ENCODE results near the gene RPS6KA3. TPM values are rescaled to one million over a fixed set of nuclear protein-coding genes. Genes with fewer than 3 reads are reported as not detected.

Gene RPS6KA3
- total RNA-seq, 1 donor from 2014 or later = 33.6 TPM

DNA sequence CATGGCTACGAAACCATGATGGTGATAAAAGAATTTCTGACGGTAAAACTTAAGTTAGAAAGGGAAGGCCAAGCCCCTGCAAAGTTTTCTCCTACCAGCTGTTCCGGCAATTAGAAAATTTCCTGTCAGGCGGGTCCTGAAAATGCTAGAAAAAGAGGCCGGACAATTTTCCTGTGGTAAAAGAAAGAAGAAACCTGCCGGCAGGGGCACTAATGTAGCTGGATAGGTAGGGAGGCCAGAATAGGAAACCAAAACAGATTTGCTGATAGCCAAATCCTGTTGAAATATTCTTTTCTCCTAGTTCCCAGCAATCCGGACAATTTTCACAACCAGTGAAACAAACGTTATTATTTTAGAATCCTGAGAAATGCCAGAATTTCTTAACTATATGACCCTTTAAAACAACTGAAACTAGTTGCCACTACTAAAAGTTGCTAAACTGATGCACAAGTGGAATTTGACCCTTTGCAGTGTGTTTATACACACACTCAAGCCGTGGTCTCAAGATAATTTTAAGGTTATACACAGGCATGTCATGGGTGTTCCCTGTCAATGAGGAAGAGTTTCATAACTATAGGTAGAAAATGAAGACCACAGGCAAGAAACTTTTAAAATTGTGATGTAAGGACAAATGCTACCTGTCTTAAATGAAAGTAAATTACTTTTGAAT, 47.7 kb downstream of the RPS6KA3 start:
- no peaks in the 10 kb centered on the region for H3K36me3 ChIP-seq
- TF ChIP-seq, protein P1, sequence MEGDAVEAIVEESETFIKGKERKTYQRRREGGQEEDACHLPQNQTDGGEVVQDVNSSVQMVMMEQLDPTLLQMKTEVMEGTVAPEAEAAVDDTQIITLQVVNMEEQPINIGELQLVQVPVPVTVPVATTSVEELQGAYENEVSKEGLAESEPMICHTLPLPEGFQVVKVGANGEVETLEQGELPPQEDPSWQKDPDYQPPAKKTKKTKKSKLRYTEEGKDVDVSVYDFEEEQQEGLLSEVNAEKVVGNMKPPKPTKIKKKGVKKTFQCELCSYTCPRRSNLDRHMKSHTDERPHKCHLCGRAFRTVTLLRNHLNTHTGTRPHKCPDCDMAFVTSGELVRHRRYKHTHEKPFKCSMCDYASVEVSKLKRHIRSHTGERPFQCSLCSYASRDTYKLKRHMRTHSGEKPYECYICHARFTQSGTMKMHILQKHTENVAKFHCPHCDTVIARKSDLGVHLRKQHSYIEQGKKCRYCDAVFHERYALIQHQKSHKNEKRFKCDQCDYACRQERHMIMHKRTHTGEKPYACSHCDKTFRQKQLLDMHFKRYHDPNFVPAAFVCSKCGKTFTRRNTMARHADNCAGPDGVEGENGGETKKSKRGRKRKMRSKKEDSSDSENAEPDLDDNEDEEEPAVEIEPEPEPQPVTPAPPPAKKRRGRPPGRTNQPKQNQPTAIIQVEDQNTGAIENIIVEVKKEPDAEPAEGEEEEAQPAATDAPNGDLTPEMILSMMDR (IDR thresholded peaks at IDR 0.05; ENCODE audit: borderline replicate concordance) = peak; percentile 29
- intact Hi-C loops (cut with micrococcal nuclease) = loop anchor here (10.0 kb wide), 1 partner anchor 46 kb away; the partner anchor contains the start of gene RPS6KA3
- no peak for DNase-seq
- H3K4me3 ChIP-seq = peak overlapping the region; percentile 57
- H3K4me1 ChIP-seq = peaks cover 33% of the 10 kb centered on the region
- H3K9me3 ChIP-seq (replicated peaks) = no peaks in the 10 kb centered on the region
- peak overlapping the region; percentile 76 for H3K27ac ChIP-seq (replicated peaks)
- no peaks in the 10 kb centered on the region for H3K27me3 ChIP-seq (ENCODE audit: low read depth)

DNA sequence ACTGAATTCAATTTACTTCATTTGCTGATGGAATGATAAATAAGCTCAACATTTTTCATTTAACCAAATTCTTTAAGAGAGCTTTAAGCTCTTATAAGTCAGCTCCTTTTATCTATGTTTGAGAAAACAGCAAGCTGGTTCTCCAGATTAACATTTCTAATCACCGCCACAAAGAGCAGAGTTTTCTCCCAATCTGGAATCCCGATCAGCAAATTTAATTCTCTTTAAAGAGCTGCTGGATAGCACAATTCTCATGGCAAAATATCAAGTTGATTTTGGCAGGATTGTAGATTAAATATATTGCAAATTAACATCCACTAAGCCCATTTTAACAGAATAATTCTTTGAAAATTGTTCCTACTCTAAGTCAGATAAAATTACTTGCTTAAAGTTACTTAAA, 48.8 kb downstream of the RPS6KA3 start:
- H3K4me3 ChIP-seq = peak overlapping the region; percentile 57
- no peaks in the 10 kb centered on the region for H3K9me3 ChIP-seq (replicated peaks)
- intact Hi-C loops (cut with micrococcal nuclease) = loop anchor here (10.0 kb wide), 1 partner anchor 47 kb away; the partner anchor contains the start of gene RPS6KA3
- DNase-seq = no peak
- no peaks in the 10 kb centered on the region for H3K27me3 ChIP-seq (ENCODE audit: low read depth)
- H3K27ac ChIP-seq (replicated peaks) = peak overlapping the region; percentile 76
- H3K4me1 ChIP-seq = peaks cover 33% of the 10 kb centered on the region
- H3K36me3 ChIP-seq = no peaks in the 10 kb centered on the region
- TF ChIP-seq, protein P1 (IDR thresholded peaks at IDR 0.05; ENCODE audit: borderline replicate concordance) = no peak

DNA sequence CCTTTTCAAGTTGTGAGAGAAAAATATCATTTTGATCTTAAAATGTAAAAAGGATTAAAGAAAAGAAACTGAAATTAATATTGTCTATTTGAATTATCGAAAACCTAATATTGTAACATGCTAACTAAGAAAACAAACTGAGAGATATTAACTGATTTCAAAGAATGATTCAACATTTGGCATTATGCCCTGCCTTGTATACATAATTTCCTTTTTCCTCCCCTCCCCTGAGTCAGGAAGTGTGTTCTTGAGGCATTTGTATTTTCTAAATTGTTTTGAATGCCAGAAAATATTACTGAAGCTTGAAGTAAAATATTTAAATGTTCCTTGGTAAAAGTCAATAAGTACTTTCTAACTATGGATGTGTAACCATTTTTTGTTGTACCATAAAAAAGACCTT, 49.4 kb downstream of the RPS6KA3 start:
- intact Hi-C loops (cut with micrococcal nuclease) = loop anchor here (10.0 kb wide), 1 partner anchor 48 kb away; the partner anchor contains the start of gene RPS6KA3
- peak overlapping the region; percentile 57 for H3K4me3 ChIP-seq
- DNase-seq = no peak
- no peaks in the 10 kb centered on the region for H3K36me3 ChIP-seq
- peaks cover 33% of the 10 kb centered on the region for H3K4me1 ChIP-seq
- H3K27me3 ChIP-seq (ENCODE audit: low read depth) = no peaks in the 10 kb centered on the region
- TF ChIP-seq, protein P1 (IDR thresholded peaks at IDR 0.05; ENCODE audit: borderline replicate concordance) = no peak
- H3K27ac ChIP-seq (replicated peaks) = peak overlapping the region; percentile 76
- no peaks in the 10 kb centered on the region for H3K9me3 ChIP-seq (replicated peaks)

DNA sequence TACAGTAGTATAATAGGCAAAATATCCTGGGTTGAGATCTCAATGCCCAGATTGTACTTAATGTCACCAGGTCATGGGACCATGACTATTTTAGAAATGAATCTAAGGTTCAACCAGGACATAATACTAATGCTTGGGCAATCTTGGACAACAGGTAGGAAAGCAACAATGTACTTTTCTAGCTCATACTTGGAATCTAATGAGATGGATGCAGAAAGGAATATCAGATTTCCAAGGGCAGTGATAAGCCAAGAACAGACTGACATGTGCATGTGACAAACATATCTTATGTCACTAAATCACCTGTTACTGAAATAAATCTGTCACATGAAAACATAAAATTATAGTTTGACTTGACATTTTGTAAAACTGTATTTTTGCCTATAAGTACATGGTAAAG, 51.1 kb downstream of the RPS6KA3 start:
- H3K9me3 ChIP-seq (replicated peaks) = no peaks in the 10 kb centered on the region
- TF ChIP-seq, protein P1 (IDR thresholded peaks at IDR 0.05; ENCODE audit: borderline replicate concordance) = no peak
- DNase-seq = no peak
- H3K36me3 ChIP-seq = no peaks in the 10 kb centered on the region
- H3K4me1 ChIP-seq = peaks cover 47% of the 10 kb centered on the region
- H3K4me3 ChIP-seq = peak overlapping the region; percentile 57
- peak overlapping the region; percentile 76 for H3K27ac ChIP-seq (replicated peaks)
- no peaks in the 10 kb centered on the region for H3K27me3 ChIP-seq (ENCODE audit: low read depth)
- intact Hi-C loops (cut with micrococcal nuclease) = loop anchor here (10.0 kb wide), 1 partner anchor 49 kb away; the partner anchor contains the start of gene RPS6KA3

DNA sequence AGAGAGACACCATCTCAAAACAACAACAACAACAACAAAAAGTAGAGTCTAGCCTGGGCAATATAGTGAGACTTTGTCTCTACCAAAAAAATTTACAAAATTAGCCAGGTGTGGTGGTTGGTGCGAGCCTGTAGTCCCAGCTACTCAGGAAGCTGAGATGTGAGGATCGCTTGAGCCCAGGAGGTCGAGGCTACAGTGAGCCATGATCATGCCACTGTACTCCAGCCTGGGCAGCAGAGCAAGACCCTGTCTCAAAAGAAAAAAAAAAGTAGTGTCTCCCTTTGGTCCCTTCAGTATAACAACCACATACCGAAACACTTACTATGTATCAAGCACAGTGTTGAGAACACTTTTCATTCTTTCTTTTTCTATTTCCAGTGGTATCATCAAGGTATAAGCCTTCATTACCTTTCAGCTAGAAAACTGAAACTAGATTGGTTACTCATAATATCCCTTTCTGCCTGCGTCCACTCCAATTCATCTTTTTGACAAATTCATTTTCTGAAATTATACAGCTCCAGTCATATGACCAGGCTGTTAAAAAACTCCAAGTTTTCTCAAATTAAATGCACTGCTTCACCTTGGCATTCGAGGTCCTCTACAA, 54.1 kb downstream of the RPS6KA3 start:
- H3K4me1 ChIP-seq = peaks cover 65% of the 10 kb centered on the region
- H3K27ac ChIP-seq (replicated peaks) = no peak overlapping the region
- no peak for DNase-seq
- no peaks in the 10 kb centered on the region for H3K27me3 ChIP-seq (ENCODE audit: low read depth)
- no peak overlapping the region for H3K4me3 ChIP-seq
- H3K36me3 ChIP-seq = peaks cover 13% of the 10 kb centered on the region
- TF ChIP-seq, protein P1 (IDR thresholded peaks at IDR 0.05; ENCODE audit: borderline replicate concordance) = no peak
- H3K9me3 ChIP-seq (replicated peaks) = no peaks in the 10 kb centered on the region
- intact Hi-C loops (cut with micrococcal nuclease) = loop anchor here (10.0 kb wide), 1 partner anchor 52 kb away; the partner anchor contains the start of gene RPS6KA3
